HG03159 (cell line): ENCODE results near the gene GRIPAP1.
"Not testable (repeated sequence)": the region's sequence is repeated elsewhere in the genome, so short reads cannot be mapped to it uniquely, and the experiment has no call there.

ENCODE experiments used
- ATAC-seq: cut with Tn5 transposase; IDR thresholded peaks from one replicate; pipeline ENCODE4 v1.9.1; 2021; ENCODE audit warnings: mild to moderate bottlenecking, moderate library complexity; ENCODE audit not compliant: unreplicated experiment

GRIPAP1 gene

DNA sequence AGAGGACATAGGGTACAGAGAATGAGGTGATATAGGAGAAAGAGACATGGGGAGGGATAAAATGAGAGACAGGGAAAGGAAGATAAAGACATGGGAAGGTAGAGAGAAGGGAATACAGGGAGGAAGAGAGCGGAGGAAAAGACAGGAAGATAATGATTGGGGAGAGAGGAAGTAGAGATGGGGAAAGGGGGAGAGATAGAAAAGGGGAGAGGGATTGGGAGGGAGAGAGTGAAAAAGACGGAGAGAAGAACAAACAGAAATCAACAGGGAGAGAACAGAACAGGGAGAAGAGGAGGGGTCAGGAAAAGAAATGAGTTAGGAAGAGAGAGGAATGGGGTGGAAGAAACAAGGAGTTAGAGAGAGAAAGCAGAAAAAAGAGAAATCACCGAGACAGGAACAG lies 4.6 kb downstream of the GRIPAP1 start:
- ATAC-seq, result no peak

DNA sequence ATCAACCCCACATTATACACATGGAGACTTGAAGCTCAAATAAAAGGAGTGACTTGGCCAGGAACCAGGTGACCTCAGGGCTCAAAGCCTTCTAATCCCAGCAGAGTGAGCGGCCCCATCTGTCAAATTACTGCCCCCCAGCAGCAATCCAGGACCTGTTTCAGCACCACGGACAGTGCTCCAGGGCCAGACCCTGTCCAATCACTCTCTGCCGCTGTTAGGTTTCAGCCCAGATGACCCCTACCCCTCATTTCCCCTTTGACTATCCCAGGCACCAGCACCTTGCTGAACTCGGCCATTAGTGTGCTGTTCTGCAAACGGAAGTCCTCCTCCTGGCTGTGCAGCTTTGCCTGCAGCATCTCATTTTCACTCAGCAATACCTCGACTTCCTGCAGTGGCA lies 5.1 kb downstream of the GRIPAP1 start:
- no peak for ATAC-seq

- no peak for ATAC-seq
Measured at GRCh38 chrX:48992341-48992740, 9.7 kb downstream of the GRIPAP1 start.

DNA sequence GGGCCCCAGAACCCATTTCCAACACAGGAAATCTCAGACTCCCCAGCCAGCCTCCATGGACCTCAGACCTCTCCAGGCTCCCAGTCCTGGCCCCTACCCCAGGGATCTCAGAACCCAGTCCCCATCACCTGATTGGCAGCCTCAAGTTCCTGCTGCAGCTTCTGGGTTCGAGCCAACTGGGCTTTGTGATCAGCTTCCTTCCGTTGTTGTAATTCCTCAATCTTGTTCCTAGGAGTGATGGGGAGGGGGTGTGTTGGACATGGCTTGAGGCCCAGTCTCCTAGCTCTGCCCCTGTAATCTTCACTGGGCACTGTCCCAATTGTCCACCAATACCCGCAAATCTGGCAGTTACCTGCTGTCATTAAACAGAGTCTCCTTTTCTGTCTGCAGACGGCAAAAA lies 12.6 kb downstream of the GRIPAP1 start:
- no peak for ATAC-seq

GRCh38 chrX:48983896-48984295 lies 18.2 kb downstream of the GRIPAP1 start:
- ATAC-seq, result no peak

GRCh38 chrX:48983081-48983480 lies 19.0 kb downstream of the GRIPAP1 start:
- ATAC-seq, result no peak

DNA sequence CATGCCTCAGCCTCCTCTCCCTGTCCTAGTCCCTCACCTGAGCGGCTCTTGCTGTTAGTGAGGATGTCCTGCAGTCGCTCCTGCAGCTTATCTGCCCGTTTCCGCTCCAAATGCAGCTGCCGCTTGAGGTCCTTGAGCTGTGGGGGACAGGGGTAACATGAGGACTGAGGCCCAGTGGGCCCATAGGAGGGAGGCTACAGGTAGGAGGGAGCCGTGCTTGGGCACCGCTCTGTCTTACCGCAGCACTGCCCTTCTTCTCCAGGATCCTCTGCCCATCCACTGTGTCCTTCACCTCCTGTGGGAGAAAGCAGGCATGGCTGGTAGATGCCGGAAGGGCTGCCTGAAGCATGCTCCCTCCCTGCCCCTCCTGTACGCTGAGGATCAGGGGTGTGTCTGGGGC lies 20.9 kb downstream of the GRIPAP1 start:
- ATAC-seq, result no peak

DNA sequence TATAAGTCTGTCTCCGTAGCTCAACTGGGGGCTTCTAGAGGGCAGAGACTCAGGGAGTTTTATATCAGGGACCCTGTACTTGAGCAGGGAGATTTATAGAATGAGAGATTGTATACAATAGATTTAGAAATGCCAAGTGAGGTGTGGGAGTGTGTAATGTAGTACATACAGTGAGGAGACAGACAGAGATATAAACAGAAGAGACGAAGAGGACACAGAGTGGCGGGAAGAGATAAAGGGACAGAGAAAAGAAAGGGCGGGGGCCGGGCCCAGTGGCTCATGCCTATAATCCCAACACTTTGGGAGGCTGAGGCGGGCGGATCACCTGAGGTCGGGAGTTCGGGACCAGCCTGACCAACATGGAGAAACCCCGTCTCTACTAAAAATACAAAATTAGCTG lies 21.7 kb downstream of the GRIPAP1 start:
- ATAC-seq, result not testable (repeated sequence)

DNA sequence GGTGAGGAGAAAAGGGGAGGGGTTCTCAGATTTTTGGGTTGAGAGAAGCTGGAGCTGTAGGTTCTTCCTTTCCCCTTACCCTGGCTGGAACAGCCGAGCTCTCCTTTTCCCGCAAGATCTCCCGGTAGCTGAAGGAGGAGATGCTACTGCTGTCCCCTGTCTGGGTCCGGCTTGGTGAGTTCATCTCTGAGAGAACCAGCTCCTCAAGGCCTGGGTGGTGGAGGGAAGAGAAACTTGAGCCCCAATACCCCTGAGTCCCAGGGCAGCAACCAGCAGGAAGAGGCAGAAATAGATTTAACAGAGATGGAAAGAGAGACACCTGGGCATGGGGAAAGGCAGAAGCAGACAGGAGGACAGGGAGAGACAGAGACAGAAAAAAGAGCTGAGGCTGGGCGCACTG lies 23.8 kb downstream of the GRIPAP1 start:
- ATAC-seq, result no peak

DNA sequence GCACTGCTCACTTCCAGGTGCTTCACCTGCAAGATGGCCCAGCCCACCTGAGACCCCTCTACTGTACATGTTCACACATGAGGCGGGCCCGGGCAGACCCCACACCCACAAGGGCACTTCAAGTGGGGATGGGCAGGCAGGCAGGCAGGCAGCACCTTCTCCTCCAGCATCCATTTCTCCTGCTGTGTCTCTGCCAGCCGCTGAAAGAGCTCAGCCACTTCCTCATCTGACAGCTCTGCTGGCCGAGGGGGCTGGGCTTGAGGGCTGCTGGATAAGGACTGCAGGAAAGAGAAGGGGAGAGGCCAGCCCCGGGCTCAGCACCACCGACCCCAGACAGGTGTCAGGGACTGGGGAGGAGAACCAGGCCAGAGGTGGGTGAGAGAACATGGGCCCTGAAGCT lies 26.0 kb downstream of the GRIPAP1 start:
- no peak for ATAC-seq

DNA sequence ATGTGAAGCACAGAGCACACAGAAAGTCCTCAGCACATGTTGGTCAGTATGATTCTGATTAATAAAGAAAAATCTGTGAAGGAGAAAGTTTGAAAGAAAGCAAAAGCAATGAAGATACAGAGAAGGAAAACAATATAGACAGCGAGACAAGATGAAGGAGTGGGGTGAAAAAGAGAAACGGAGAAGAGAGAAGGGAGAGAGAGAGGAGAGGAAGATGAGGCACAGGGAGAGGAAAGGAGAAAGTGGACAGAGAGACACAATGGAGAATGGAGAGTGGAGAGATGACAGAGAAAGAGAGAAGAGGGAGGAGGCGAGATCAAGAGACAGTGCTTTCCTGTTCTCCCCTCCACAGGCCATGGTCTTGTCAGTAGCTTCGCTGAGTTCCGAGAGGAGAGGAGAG lies 26.5 kb downstream of the GRIPAP1 start:
- ATAC-seq, result no peak

GRCh38 chrX:48975041-48975440 lies 27.0 kb downstream of the GRIPAP1 start:
- no peak for ATAC-seq

DNA sequence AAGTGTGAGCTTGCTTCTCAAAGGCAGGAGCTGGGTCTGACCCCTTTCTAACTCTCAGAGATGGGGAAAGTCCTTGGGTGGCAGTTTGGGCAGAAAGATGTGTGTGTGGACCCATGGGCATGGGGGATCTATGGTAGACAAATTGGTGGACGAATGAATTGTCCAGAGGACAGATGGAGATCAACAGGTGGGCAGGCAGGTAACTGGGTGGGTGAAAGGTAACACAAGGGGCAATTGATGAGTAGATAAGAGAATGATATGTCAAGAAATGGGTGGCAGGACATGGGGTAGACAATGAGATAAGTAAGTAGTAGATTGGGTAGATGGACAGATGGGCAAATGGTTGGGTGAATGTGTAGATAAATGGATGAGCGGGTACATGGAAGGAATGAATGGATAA lies 27.5 kb downstream of the GRIPAP1 start:
- no peak for ATAC-seq

- ATAC-seq, result no peak
Measured at GRCh38 chrX:48974033-48974432, 28.0 kb downstream of the GRIPAP1 start.

DNA sequence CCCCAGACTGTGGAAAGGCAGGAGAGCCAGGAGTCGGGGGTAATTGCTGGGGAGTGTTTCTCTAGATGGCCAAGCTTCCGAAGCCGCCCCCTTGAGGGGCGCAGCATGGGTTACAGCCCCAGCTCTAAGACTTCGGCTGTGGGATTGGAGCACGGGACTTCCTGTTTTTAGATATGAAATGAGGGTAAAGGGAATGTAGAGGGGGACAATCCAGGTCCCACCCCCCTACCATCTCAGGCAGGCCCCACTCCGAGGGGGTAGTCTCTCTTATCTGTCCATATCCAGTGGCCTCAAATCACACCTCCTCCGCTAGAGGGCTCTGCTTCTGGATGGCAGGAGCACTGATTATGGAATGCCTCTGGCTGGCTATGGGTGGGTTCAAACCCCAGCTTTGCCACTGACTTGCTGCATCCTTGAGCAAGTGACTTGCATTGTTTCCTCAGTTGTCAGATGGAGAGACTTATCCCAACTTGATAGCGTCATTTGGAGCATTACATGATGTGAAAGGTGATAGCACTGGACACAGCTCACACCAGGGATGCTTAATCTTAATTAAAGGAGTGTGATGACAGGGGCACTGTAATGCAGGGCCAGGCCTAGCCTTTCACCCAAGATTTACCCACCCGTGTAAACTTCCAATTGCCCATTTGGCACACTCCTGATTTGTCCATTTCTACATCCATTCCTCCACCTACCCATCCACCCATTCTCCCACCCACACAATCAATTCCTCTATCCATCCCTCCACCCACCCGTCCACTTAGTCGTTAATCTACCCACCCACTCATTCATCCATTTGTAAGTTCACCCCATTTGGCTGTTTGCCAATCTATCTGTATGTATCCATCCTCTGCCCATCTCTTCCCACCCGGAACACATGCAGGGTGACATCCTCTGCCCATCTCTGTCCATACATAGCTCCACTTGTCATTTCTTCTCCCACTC lies 29.6 kb downstream of the GRIPAP1 start:
- ATAC-seq, result no peak

GRCh38 chrX:48971249-48972219 lies 30.5 kb downstream of the GRIPAP1 start, which contains the start of gene KCND1:
Gene KCND1 (minus strand): TSS chrX:48971844. CDS start chrX:48970271, 1,573 bp downstream.
- no peak for ATAC-seq

GRCh38 chrX:48969471-48969870 lies 32.6 kb downstream of the GRIPAP1 start:
- ATAC-seq, result no peak

DNA sequence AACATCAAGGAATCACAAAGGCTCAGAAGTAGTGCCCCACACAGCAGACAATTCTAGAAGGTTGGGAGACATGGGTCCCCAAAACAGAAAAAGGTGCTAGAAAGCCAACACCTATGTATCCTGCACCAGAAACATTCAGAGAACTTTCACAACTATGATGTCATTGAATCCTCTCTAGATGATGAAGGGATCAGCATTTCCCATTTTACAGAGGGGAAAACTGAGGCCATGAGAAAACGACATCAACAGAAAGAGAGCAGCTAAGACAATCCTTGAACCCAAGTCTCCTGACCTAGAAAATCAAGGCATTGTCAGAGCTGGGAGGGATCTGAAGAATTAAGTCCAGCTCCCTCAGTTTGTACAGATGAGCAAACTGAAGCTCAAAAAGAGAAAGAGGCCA lies 33.7 kb downstream of the GRIPAP1 start:
- no peak for ATAC-seq

DNA sequence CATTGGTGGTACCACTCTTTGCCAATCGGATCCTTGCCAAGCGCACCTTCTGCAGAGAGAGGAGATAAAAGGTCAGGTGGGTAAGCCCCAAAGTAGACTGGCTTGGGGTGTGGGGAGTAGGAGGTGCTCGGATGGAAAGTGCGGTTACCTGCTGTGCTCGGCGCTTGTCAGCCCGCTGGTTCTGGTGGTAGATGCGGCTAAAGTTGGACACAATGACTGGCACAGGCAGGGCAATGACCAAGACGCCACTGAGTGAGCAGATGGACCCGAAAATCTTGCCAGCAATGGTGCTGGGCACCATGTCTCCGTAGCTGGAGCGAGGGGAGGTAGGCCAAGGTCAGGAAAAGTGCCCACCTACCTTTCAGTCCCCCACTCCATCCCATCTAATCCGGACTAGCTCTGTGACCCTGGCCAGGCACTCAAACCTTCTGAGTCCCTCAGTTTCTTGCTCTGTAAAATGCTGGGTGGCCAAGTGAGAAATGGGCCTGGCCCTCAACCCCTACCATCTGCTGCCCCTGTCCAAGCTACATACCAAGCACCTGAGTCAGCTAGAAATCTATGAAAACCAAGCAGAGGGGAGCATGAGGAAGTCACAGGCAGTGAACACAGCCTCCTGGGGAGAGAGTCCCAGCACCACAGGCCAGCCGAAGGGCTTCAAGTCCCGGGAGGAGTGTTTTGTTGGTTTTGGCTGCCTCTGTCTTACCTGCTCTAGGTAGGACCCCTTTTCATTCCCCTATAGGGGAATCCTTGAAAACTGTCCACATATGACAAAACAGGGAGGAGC lies 35.1 kb downstream of the GRIPAP1 start:
- no peak for ATAC-seq

DNA sequence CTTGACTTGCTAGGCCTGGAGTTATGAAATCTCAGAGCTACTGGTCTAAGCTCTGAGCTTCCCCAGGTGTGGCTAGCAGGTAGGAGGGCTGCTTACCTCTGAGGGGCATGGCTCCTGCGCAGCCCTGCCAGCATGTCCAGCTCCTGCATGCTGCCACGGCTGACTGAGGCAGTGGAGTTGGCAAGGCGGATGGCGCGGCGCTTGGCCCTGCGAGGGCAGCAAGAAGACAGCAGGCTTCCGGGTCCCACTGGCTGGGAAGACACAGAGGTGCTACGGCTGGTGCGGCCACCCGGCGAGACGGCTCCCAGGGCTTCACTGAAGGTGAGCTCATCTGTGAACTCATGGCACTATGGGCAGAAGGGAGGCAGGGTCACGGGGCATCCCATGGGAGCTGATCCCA lies 36.1 kb downstream of the GRIPAP1 start:
- no peak for ATAC-seq

DNA sequence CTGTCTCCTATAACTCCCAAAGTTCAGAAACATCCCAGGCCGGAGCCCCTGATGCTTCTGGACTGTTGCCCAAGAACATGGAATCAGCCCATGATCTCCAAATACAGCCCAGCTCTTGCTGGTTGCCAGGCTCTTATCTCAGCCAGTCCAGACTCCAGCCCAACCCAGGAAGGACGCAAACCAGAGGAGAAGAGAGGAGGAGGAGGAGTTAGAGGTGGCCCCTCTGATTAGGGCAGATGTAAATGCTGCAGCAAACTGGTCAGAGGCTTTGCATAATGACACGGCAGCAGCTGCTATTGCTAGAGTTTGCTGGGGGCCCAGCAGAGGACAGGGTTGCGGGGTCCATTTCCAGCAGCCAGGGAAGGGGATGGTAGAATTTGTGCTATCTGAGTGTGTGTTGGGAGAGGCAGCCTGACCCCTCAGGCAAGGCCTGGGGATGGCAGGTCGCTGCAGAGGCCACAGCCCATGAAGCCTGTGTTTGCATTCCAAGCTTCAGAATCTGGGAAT lies 40.4 kb downstream of the GRIPAP1 start:
- ATAC-seq, result no peak
